HG03432 (cell line): ENCODE measurements around the gene SHISA5.
"Not testable (repeated sequence)": the region's sequence is repeated elsewhere in the genome, so short reads cannot be mapped to it uniquely, and the experiment has no call there.

ENCODE experiments used
- ATAC-seq: cut with Tn5 transposase; IDR thresholded peaks from one replicate; pipeline ENCODE4 v1.9.1; 2021; ENCODE audit warnings: mild to moderate bottlenecking, moderate library complexity; ENCODE audit not compliant: unreplicated experiment

Gene SHISA5

GRCh38 chr3:48478626-48479555, 25.1 kb downstream of the SHISA5 start:
- peak; percentile 51 for ATAC-seq

GRCh38 chr3:48477959-48478520, 25.9 kb downstream of the SHISA5 start:
- no peak for ATAC-seq

- no peak for ATAC-seq
Observed at GRCh38 chr3:48476426-48477053, 27.4 kb downstream of the SHISA5 start.

GRCh38 chr3:48475188-48475587, 28.8 kb downstream of the SHISA5 start:
- ATAC-seq = no peak

- no peak for ATAC-seq
Observed at GRCh38 chr3:48474619-48475018, 29.4 kb downstream of the SHISA5 start.

- ATAC-seq = not testable (repeated sequence)
Observed at GRCh38 chr3:48474031-48474430, 29.9 kb downstream of the SHISA5 start.

GRCh38 chr3:48473617-48473952, 30.4 kb downstream of the SHISA5 start:
- no peak for ATAC-seq

- peak; percentile 80 for ATAC-seq
Observed at GRCh38 chr3:48472923-48473616, 30.9 kb downstream of the SHISA5 start.

GRCh38 chr3:48472673-48472922, 31.4 kb downstream of the SHISA5 start:
- ATAC-seq = no peak

GRCh38 chr3:48470286-48470685, 33.7 kb downstream of the SHISA5 start:
- no peak for ATAC-seq

GRCh38 chr3:48469046-48469915, 34.7 kb downstream of the SHISA5 start:
- ATAC-seq = no peak

- ATAC-seq = no peak
Observed at GRCh38 chr3:48468329-48468731, 35.6 kb downstream of the SHISA5 start.

- ATAC-seq = no peak
Observed at GRCh38 chr3:48467473-48468267, 36.3 kb downstream of the SHISA5 start.

- no peak for ATAC-seq
Observed at GRCh38 chr3:48467110-48467454, 36.9 kb downstream of the SHISA5 start.

- peak; percentile 1 for ATAC-seq
Observed at GRCh38 chr3:48466386-48467109, 37.4 kb downstream of the SHISA5 start.

- ATAC-seq = peak; percentile 85
Observed at GRCh38 chr3:48465531-48466378, 38.2 kb downstream of the SHISA5 start.

GRCh38 chr3:48465237-48465530, 38.8 kb downstream of the SHISA5 start:
- ATAC-seq = no peak

- no peak for ATAC-seq
Observed at GRCh38 chr3:48464713-48465221, 39.2 kb downstream of the SHISA5 start.
